ENCODE results near the gene MPG.

Gene MPG

GRCh38 chr16:65745-66144, 12.3 kb upstream of the MPG start:
- peak; percentile 97 for TF ChIP-seq CTCF (conservative IDR thresholded peaks at IDR 0.05; ENCODE audit: low read depth, low read length)
- H3K4me3 ChIP-seq (IDR thresholded peaks at IDR 0.05; ENCODE audit: insufficient read depth, low read depth, low read length) = no peak overlapping the region
- H3K4me1 ChIP-seq (ENCODE audit: low read depth, poor library complexity, severe bottlenecking) = peaks cover 10% of the 10 kb centered on the region
- H3K9ac ChIP-seq = no peak overlapping the region
- no peaks in the 10 kb centered on the region for H3K36me3 ChIP-seq (ENCODE audit: insufficient read depth)
- H3K4me2 ChIP-seq = no peak overlapping the region
- H3K27ac ChIP-seq = no peak overlapping the region
- H4K20me1 ChIP-seq (ENCODE audit: insufficient read depth) = no peaks in the 10 kb centered on the region
- H3K79me2 ChIP-seq (ENCODE audit: insufficient read depth, low read depth) = no peaks in the 10 kb centered on the region
- H2AFZ ChIP-seq (ENCODE audit: low read depth) = peak overlapping the region; percentile 55; the same call in 1 of the 2 replicates
- H3K27me3 ChIP-seq (ENCODE audit: insufficient read depth, low read depth) = no peaks in the 10 kb centered on the region; the same call in 1 of the 2 replicates

- H3K4me1 ChIP-seq (ENCODE audit: low read depth, poor library complexity, severe bottlenecking) = peaks cover 10% of the 10 kb centered on the region
- H4K20me1 ChIP-seq (ENCODE audit: insufficient read depth) = no peaks in the 10 kb centered on the region
- H3K4me2 ChIP-seq = no peak overlapping the region
- H3K79me2 ChIP-seq (ENCODE audit: insufficient read depth, low read depth) = no peaks in the 10 kb centered on the region
- no peak overlapping the region for H3K9ac ChIP-seq
- H3K27me3 ChIP-seq (ENCODE audit: insufficient read depth, low read depth) = peaks cover 5% of the 10 kb centered on the region; the same call in 1 of the 2 replicates
- no peak overlapping the region for H3K4me3 ChIP-seq (IDR thresholded peaks at IDR 0.05; ENCODE audit: insufficient read depth, low read depth, low read length)
- no peaks in the 10 kb centered on the region for H3K36me3 ChIP-seq (ENCODE audit: insufficient read depth)
- no peak overlapping the region for H2AFZ ChIP-seq (ENCODE audit: low read depth)
- TF ChIP-seq CTCF (conservative IDR thresholded peaks at IDR 0.05; ENCODE audit: low read depth, low read length) = no peak
- H3K27ac ChIP-seq = no peak overlapping the region
Measured at GRCh38 chr16:66309-67182, 11.5 kb upstream of the MPG start.

GRCh38 chr16:67183-67791, 10.7 kb upstream of the MPG start:
- TF ChIP-seq CTCF (conservative IDR thresholded peaks at IDR 0.05; ENCODE audit: low read depth, low read length) = no peak
- no peaks in the 10 kb centered on the region for H3K36me3 ChIP-seq (ENCODE audit: insufficient read depth)
- no peak overlapping the region for H3K4me2 ChIP-seq
- H3K27ac ChIP-seq = no peak overlapping the region
- H4K20me1 ChIP-seq (ENCODE audit: insufficient read depth) = no peaks in the 10 kb centered on the region
- no peak overlapping the region for H3K4me3 ChIP-seq (IDR thresholded peaks at IDR 0.05; ENCODE audit: insufficient read depth, low read depth, low read length)
- H2AFZ ChIP-seq (ENCODE audit: low read depth) = no peak overlapping the region
- H3K27me3 ChIP-seq (ENCODE audit: insufficient read depth, low read depth) = peaks cover 11% of the 10 kb centered on the region
- H3K4me1 ChIP-seq (ENCODE audit: low read depth, poor library complexity, severe bottlenecking) = peaks cover 14% of the 10 kb centered on the region
- no peaks in the 10 kb centered on the region for H3K79me2 ChIP-seq (ENCODE audit: insufficient read depth, low read depth)
- no peak overlapping the region for H3K9ac ChIP-seq

GRCh38 chr16:67884-68789, 9.9 kb upstream of the MPG start:
- peaks cover 20% of the 10 kb centered on the region for H3K4me1 ChIP-seq (ENCODE audit: low read depth, poor library complexity, severe bottlenecking)

More at GRCh38 chr16:67884-68789, 9.9 kb upstream of the MPG start:
- TF ChIP-seq CTCF (conservative IDR thresholded peaks at IDR 0.05; ENCODE audit: low read depth, low read length) = no peak
- Histone ChIP-seq H3K4me3 (IDR thresholded peaks at IDR 0.05; ENCODE audit: insufficient read depth, low read depth, low read length) (no peak overlapping the region), H3K79me2 (ENCODE audit: insufficient read depth, low read depth) (no peaks in the 10 kb centered on the region), H4K20me1 (ENCODE audit: insufficient read depth) (no peaks in the 10 kb centered on the region), H2AFZ (ENCODE audit: low read depth) (no peak overlapping the region), H3K9ac (no peak overlapping the region), H3K27me3 (ENCODE audit: insufficient read depth, low read depth) (peaks cover 17% of the 10 kb centered on the region), H3K4me2 (no peak overlapping the region), H3K36me3 (ENCODE audit: insufficient read depth) (no peaks in the 10 kb centered on the region), H3K27ac (no peak overlapping the region)

Measured in KMS-11 (cell line).